Tibial nerve (tissue), 4 donors: Measurements from ENCODE around the gene PLD5. TPM values are rescaled to one million over a fixed set of nuclear protein-coding genes. Genes with fewer than 3 reads are reported as not detected.
"Not testable (repeated sequence)": the region's sequence is repeated elsewhere in the genome, so short reads cannot be mapped to it uniquely, and the experiment has no call there.

Source experiments
- DNase-seq, 2 donors: peaks; one replicate each; pipeline ENCODE4 v3.0.0-alpha.2; 2019; ENCODE audit warnings: low spot score in 2 of 2
- H3K27ac ChIP-seq, 4 donors: fragments of 200-600 bp; sonication (generic) in 3 of 4; one replicate each; pipeline ENCODE4 v1.5.1; 2017 to 2019; ENCODE audit warnings: mild to moderate bottlenecking in 1 of 4
- H3K27me3 ChIP-seq, 2 donors: fragments of 200-600 bp; sonication (generic) in 1 of 2; one replicate each; pipeline versions ENCODE4 v1.5.1 to v1.6.0; 2017 to 2019
- H3K36me3 ChIP-seq, 3 donors: fragments of 200-600 bp; sonication (generic); one replicate each; pipeline ENCODE4 v1.5.1; 2018 to 2019
- H3K4me1 ChIP-seq, 4 donors: fragments of 200-600 bp; sonication (generic) in 3 of 4; one replicate each; pipeline ENCODE4 v1.5.1; 2017 to 2019
- H3K4me3 ChIP-seq, 4 donors: fragments of 200-600 bp; sonication (generic) in 3 of 4; one replicate each; pipeline ENCODE4 v1.5.1; 2017 to 2019; ENCODE audit warnings: mild to moderate bottlenecking in 1 of 4, moderate library complexity in 1 of 4
- H3K9me3 ChIP-seq, 4 donors: fragments of 200-600 bp; sonication (generic) in 3 of 4; one replicate each; pipeline ENCODE4 v1.5.1; 2017 to 2019
- EP300 ChIP-seq, 2 donors: sonication (generic); formaldehyde crosslinking; IDR thresholded peaks; one replicate each; pipeline ENCODE4 v1.6.1; 2017; ENCODE audit warnings: antibody characterized with exemption in 2 of 2, mild to moderate bottlenecking in 1 of 2
- POLR2A ChIP-seq, 2 donors: fragments of 450-650 bp; IDR thresholded peaks; one replicate each; pipeline ENCODE4 v1.6.1; 2017; ENCODE audit warnings: antibody characterized with exemption in 2 of 2, mild to moderate bottlenecking in 2 of 2, moderate library complexity in 2 of 2
- WGBS, 2 donors: methylation state at CpG; one replicate each; pipeline ENCODE4 v1.1.5; 2018; 5-methylcytosine and 5-hydroxymethylcytosine counted together
- total RNA-seq, 4 donors: library from RNA; depleted of rRNA; stranded (reverse); fragments of >200 nt; gene quantifications; one replicate each; pipeline ENCODE4 v1.1.0, GENCODE V29; 2016
- TF ChIP-seq, protein P1 (sequence below), 5 experiments: fragments of 200-600 bp in 3 of 5; fragments of 450-650 bp in 2 of 5; sonication (generic) in 3 of 5; IDR thresholded peaks; one replicate each; pipeline ENCODE4 v1.5.1; 2016 to 2019; ENCODE audit warnings: antibody characterized with exemption in 5 of 5, mild to moderate bottlenecking in 3 of 5, moderate library complexity in 2 of 5

Gene PLD5
- total RNA-seq, 4 donors from 2014 or later = 0.21 to 0.59 TPM; not detected in 2

DNA sequence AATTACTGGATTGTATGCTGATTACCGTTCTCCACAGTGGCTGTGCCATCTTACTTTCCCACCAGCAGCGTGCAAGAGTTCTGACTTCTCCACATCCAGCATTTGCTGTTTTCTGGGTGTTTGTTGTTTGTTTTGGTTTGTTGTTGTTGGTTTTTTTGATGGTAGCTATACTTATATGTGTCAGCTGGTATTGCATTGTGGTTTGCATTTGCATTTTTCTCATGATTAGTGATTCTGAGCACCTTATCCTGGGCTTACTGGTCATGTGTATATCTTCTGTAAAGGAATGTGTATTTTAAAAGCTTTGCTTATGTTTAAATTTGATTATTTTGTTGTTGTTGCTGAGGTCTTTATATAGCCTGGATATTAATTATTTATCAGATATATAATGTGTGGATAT, 458.7 kb downstream of the PLD5 start:
- DNase-seq = no peak
- no peak overlapping the region for H3K4me3 ChIP-seq
- H3K9me3 ChIP-seq = no peaks in the 10 kb centered on the region
- H3K36me3 ChIP-seq = no peaks in the 10 kb centered on the region
- H3K27me3 ChIP-seq = no peaks in the 10 kb centered on the region
- H3K4me1 ChIP-seq = no peaks in the 10 kb centered on the region
- TF ChIP-seq POLR2A (IDR thresholded peaks at IDR 0.05) (no peak), EP300 (IDR thresholded peaks at IDR 0.05) (no peak)
- TF ChIP-seq, protein P1, sequence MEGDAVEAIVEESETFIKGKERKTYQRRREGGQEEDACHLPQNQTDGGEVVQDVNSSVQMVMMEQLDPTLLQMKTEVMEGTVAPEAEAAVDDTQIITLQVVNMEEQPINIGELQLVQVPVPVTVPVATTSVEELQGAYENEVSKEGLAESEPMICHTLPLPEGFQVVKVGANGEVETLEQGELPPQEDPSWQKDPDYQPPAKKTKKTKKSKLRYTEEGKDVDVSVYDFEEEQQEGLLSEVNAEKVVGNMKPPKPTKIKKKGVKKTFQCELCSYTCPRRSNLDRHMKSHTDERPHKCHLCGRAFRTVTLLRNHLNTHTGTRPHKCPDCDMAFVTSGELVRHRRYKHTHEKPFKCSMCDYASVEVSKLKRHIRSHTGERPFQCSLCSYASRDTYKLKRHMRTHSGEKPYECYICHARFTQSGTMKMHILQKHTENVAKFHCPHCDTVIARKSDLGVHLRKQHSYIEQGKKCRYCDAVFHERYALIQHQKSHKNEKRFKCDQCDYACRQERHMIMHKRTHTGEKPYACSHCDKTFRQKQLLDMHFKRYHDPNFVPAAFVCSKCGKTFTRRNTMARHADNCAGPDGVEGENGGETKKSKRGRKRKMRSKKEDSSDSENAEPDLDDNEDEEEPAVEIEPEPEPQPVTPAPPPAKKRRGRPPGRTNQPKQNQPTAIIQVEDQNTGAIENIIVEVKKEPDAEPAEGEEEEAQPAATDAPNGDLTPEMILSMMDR (IDR thresholded peaks at IDR 0.05) = no peak
- no peak overlapping the region for H3K27ac ChIP-seq
- 90 to 95% methylated on average over 2 of the region's 2 CpGs for WGBS, 2 donors

DNA sequence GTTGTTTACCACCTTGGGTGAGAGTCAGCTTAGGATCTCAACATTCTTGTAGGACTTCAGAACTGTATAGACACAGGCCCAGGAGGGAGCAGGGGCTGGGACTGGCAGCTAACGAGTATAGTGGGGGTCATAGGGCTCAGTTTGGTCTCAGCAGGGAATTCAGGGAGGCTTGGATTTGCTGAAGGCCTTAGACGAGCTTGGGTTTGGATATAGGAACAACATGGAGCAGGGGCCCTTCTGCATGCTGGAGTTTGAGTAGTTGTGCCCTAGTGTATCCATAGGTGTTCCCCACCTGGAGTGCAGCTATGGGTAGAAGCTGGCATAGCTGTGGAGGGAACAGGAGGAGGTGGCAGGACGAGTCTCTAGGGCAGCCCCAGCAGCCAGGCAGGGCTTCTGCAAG, 462.2 kb downstream of the PLD5 start:
- TF ChIP-seq POLR2A (IDR thresholded peaks at IDR 0.05) = no peak
- TF ChIP-seq, protein P1 (IDR thresholded peaks at IDR 0.05) = no peak
- TF ChIP-seq EP300 (IDR thresholded peaks at IDR 0.05) = no peak
- Histone ChIP-seq H3K27me3 (no peaks in the 10 kb centered on the region), H3K36me3 (no peaks in the 10 kb centered on the region), H3K27ac (no peak overlapping the region), H3K9me3 (peaks cover 0 to 2% (median 0%) of the 10 kb centered on the region in 4 donors), H3K4me3 (no peak overlapping the region), H3K4me1 (no peaks in the 10 kb centered on the region)
- WGBS, 2 donors = 43 to 63% methylated on average over 3 of the region's 3 CpGs
- DNase-seq = no peak

- H3K36me3 ChIP-seq = no peaks in the 10 kb centered on the region
- H3K27ac ChIP-seq = no peak overlapping the region
- WGBS, 2 donors = 81 to 92% methylated on average over 11 of the region's 11 CpGs
- peaks cover 0 to 6% (median 0%) of the 10 kb centered on the region in 4 donors for H3K9me3 ChIP-seq
- TF ChIP-seq POLR2A (IDR thresholded peaks at IDR 0.05) (no peak), EP300 (IDR thresholded peaks at IDR 0.05) (no peak)
- TF ChIP-seq, protein P1 (IDR thresholded peaks at IDR 0.05) = no peak
- no peaks in the 10 kb centered on the region for H3K27me3 ChIP-seq
- no peak for DNase-seq
- no peak overlapping the region for H3K4me3 ChIP-seq
- H3K4me1 ChIP-seq = no peaks in the 10 kb centered on the region
Observed at GRCh38 chr1:242059976-242060375, 464.5 kb downstream of the PLD5 start.

GRCh38 chr1:242058582-242058981, 465.9 kb downstream of the PLD5 start:
- not testable (repeated sequence) for H3K4me3 ChIP-seq, H3K4me1 ChIP-seq
- 77% methylated on average over 4 of the region's 4 CpGs for WGBS, 2 donors

GRCh38 chr1:242058181-242058580, 466.3 kb downstream of the PLD5 start:
- DNase-seq, H3K36me3 ChIP-seq, H3K4me1 ChIP-seq, H3K27ac ChIP-seq, H3K4me3 ChIP-seq, H3K9me3 ChIP-seq, H3K27me3 ChIP-seq: not testable (repeated sequence)
- 75 to 97% methylated on average over 3 of the region's 3 CpGs for WGBS, 2 donors

More at GRCh38 chr1:242058582-242058981, 465.9 kb downstream of the PLD5 start:
- H3K27me3 ChIP-seq, H3K27ac ChIP-seq, DNase-seq, H3K9me3 ChIP-seq, H3K36me3 ChIP-seq: not testable (repeated sequence)

- no peaks in the 10 kb centered on the region for H3K36me3 ChIP-seq
- TF ChIP-seq POLR2A (IDR thresholded peaks at IDR 0.05) = no peak
- no peak for TF ChIP-seq EP300 (IDR thresholded peaks at IDR 0.05)
- TF ChIP-seq, protein P1 (IDR thresholded peaks at IDR 0.05) = no peak
- H3K27ac ChIP-seq = no peak overlapping the region
- H3K4me1 ChIP-seq = no peaks in the 10 kb centered on the region
- 54 to 66% methylated on average over 3 of the region's 3 CpGs for WGBS, 2 donors
- no peaks in the 10 kb centered on the region for H3K27me3 ChIP-seq
- peaks cover 0 to 6% (median 0%) of the 10 kb centered on the region in 4 donors for H3K9me3 ChIP-seq
- DNase-seq = no peak
- no peak overlapping the region for H3K4me3 ChIP-seq
Observed at GRCh38 chr1:242057745-242058115, 466.8 kb downstream of the PLD5 start.
